Kidney epithelial cell (primary cell): ENCODE measurements around the gene OR9A4. TPM values are rescaled to one million over a fixed set of nuclear protein-coding genes. Genes with fewer than 3 reads are reported as not detected.

Source experiments
- DNase-seq: peaks from one replicate; pipeline ENCODE4 v3.0.0-alpha.2; 2010; ENCODE audit warnings: low read depth
- H3K27me3 ChIP-seq: 2 replicates; pipeline ENCODE4 v1.6.0; 2011; ENCODE audit warnings: low read length; ENCODE audit not compliant: control insufficient read depth, insufficient read depth
- H3K36me3 ChIP-seq: 2 replicates; pipeline ENCODE4 v1.5.1; 2011; ENCODE audit warnings: low read length; ENCODE audit not compliant: control insufficient read depth, insufficient read depth
- H3K4me3 ChIP-seq: 2 replicates; pipeline ENCODE4 v1.5.1; 2011; ENCODE audit warnings: low read depth, mild to moderate bottlenecking, control low read depth, low read length
- total RNA-seq: library from RNA; depleted of rRNA; stranded (reverse); fragments of >200 nt; gene quantifications from 2 replicates; pipeline ENCODE4 v1.2.3, GENCODE V29; 2015
- TF ChIP-seq, protein P1 (sequence below): IDR thresholded peaks from 2 replicates; pipeline ENCODE4 v1.5.1; 2011; ENCODE audit warnings: mild to moderate bottlenecking, moderate library complexity, low read length, control low read depth, inconsistent platforms; ENCODE audit not compliant: insufficient read depth, poor library complexity, severe bottlenecking

The OR9A4 gene
- total RNA-seq = 0.07 TPM in 1 of 2 replicates, not detected in the other

DNA sequence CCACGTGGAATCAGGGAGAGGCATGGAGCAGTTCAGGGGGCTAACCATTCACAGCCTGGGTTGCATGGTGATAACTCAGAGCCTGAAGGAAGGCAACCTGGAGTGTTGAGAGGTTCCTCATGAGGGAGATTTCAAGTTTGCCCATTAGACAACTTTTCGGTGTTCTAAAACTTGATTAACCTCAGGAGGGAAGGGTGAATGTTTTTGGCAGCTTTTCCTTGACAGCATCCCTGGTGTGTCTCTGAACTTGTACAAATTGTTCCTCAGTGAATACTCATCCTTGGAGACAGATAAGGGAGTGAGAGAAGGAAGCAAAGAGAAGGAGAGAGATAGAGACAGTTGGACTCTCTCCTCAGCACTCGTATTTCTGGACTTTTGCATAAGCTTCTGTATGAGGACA, at the start of gene OR9A4:
TSS of gene OR9A4 (plus strand) at position 301 of the 400 bp plus-strand sequence. CDS start 2,477 bp downstream, outside the sequence.
- Histone ChIP-seq H3K36me3 (no peaks in the 10 kb centered on the region), H3K4me3 (no peak within 1 kb of the TSS), H3K27me3 (no peaks in the 10 kb centered on the region)
- TF ChIP-seq, protein P1, sequence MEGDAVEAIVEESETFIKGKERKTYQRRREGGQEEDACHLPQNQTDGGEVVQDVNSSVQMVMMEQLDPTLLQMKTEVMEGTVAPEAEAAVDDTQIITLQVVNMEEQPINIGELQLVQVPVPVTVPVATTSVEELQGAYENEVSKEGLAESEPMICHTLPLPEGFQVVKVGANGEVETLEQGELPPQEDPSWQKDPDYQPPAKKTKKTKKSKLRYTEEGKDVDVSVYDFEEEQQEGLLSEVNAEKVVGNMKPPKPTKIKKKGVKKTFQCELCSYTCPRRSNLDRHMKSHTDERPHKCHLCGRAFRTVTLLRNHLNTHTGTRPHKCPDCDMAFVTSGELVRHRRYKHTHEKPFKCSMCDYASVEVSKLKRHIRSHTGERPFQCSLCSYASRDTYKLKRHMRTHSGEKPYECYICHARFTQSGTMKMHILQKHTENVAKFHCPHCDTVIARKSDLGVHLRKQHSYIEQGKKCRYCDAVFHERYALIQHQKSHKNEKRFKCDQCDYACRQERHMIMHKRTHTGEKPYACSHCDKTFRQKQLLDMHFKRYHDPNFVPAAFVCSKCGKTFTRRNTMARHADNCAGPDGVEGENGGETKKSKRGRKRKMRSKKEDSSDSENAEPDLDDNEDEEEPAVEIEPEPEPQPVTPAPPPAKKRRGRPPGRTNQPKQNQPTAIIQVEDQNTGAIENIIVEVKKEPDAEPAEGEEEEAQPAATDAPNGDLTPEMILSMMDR = no peak
- DNase-seq = no peak

- Histone ChIP-seq H3K36me3 (no peaks in the 10 kb centered on the region), H3K4me3 (no peak overlapping the region), H3K27me3 (no peaks in the 10 kb centered on the region)
- no peak for DNase-seq
- TF ChIP-seq, protein P1 = no peak
Observed at GRCh38 chr7:141866974-141867373, 49.2 kb upstream of the OR9A4 start.

DNA sequence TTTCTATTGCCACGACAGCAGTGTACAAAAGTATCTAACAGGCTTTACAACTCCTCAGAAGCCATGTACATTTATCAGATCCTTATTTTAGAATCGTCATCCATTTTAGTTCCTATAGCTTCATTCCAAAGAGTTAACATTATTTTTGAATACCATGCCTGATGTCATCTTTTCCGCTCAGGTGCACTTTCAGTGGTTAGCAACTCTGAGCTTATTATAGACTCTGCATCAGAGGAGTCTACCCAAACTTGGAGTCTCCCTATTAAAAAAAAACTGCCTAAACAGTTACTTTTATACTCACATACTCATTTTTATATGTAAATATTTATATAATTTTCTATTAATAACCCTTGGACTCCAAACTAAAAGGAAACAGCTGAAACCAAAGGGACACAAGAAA, 43.3 kb upstream of the OR9A4 start:
- Histone ChIP-seq H3K27me3 (no peaks in the 10 kb centered on the region), H3K36me3 (no peaks in the 10 kb centered on the region), H3K4me3 (no peak overlapping the region)
- DNase-seq = no peak
- TF ChIP-seq, protein P1 = no peak

DNA sequence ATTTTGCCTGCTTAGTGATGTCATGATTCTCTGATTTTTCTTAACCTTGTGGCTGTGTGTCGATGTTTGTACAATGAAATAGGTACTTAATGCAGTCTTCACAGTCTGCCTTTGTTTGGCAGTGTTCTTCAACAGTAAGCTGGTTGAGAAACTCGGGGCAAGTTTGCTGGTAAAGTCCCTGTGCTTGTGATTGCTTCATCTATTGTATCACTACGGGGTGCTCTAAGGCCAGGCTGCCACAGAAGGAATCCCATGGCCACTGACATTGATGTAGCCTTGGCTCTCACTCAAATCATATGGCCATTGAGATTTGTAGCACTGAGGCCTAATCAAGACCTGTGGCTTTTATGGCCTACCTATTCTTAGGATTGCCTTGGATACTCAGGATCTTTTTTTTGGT, 41.4 kb upstream of the OR9A4 start:
- Histone ChIP-seq H3K27me3 (no peaks in the 10 kb centered on the region), H3K36me3 (no peaks in the 10 kb centered on the region), H3K4me3 (no peak overlapping the region)
- TF ChIP-seq, protein P1 = no peak
- DNase-seq = no peak

DNA sequence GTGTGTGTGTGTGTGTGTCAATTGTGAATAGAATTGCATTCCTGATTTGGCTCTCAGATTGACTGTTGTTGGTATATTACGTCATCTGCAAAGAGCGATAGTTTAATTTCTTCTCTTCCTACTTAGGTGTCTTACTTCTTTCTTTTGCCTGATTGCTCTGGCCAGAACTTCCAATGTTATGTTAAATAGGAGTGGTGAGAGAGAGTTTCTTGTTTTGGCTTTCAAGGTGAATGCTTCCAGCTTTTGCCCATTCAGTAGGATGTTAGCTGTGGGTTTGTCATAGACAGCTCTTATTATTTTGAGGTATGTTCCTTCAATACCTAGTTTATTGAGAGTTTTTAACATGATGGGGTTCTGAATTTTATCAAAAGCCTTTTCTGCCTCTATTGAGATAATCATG, 40.7 kb upstream of the OR9A4 start:
- Histone ChIP-seq H3K4me3 (no peak overlapping the region), H3K36me3 (no peaks in the 10 kb centered on the region), H3K27me3 (no peaks in the 10 kb centered on the region)
- TF ChIP-seq, protein P1 = no peak
- DNase-seq = no peak

DNA sequence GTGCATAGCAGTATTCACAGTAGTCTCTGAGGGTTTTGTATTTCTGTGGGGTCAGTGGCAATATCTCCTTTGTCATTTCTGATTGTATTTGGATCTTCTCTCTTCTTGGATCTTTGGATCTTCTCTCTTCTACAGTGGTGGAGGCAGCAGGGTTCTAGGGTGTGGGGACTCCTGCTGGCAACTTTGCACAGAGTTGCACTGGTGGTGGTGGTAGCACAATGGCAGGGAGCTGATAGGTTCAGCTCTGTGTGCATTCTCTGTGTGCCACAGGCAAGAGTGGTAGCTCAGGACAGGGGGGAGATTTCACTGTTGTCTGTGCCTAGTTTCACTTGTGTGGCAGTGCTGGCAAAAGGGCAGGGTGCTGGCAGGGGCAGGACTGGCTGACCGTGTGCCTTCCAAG, 39.8 kb upstream of the OR9A4 start:
- H3K27me3 ChIP-seq = no peaks in the 10 kb centered on the region
- no peaks in the 10 kb centered on the region for H3K36me3 ChIP-seq
- no peak overlapping the region for H3K4me3 ChIP-seq
- no peak for DNase-seq
- TF ChIP-seq, protein P1 = no peak
